H1 (cell line): Measurements from ENCODE around the gene LGALS12. TPM values are rescaled to one million over a fixed set of nuclear protein-coding genes. Genes with fewer than 3 reads are reported as not detected.

ENCODE experiments used
- CTCF ChIA-PET: fragments of 300-600 bp; sonication (Branson Sonifier 250); formaldehyde crosslinking; loops from one replicate; lab custom pipeline; 2021; ENCODE audit not compliant: partially characterized antibody; lab: Charles Lee
- POLR2A ChIA-PET: fragments of 300-600 bp; sonication (Branson Sonifier 250); formaldehyde crosslinking; loops from one replicate; lab custom pipeline; 2021; ENCODE audit warnings: inconsistent platforms; ENCODE audit not compliant: partially characterized antibody; lab: Charles Lee
- DNase-seq, 2 experiments: peaks; one replicate each; pipeline versions ENCODE4 v3.0.0 to v3.0.0-alpha.2; 2010 to 2022; ENCODE audit warnings: low spot score in 2 of 2, low read depth in 1 of 2, mixed read lengths in 1 of 2
- FAIRE-seq: peaks from 2 replicates; lab custom pipeline; 2011; peaks lifted over from hg19 to GRCh38; lab: Jason Lieb, UNC
- H2AFZ ChIP-seq: 2 replicates; pipeline ENCODE4 v1.8.1; 2012; ENCODE audit warnings: low read length, inconsistent platforms
- H2AK5ac ChIP-seq: 2 replicates; pipeline ENCODE4 v1.6.1; 2013; ENCODE audit warnings: low read depth, low read length
- H2BK120ac ChIP-seq: replicated peaks from 2 replicates; pipeline ENCODE3; 2013; ENCODE audit warnings: low read depth, low read length, inconsistent platforms
- H2BK12ac ChIP-seq: 2 replicates; pipeline ENCODE4 v1.6.1; 2013; ENCODE audit warnings: low read depth, low read length
- H2BK15ac ChIP-seq: 2 replicates; pipeline ENCODE4 v1.6.1; 2013; ENCODE audit warnings: low read length
- H2BK20ac ChIP-seq: 2 replicates; pipeline ENCODE4 v1.6.1; 2013; ENCODE audit warnings: low read length
- H2BK5ac ChIP-seq: 2 replicates; pipeline ENCODE4 v1.6.1; 2013; ENCODE audit warnings: low read depth, low read length
- H3K14ac ChIP-seq: 2 replicates; pipeline ENCODE4 v1.6.1; 2013; ENCODE audit warnings: inconsistent platforms; ENCODE audit not compliant: insufficient read length
- H3K18ac ChIP-seq: 2 replicates; pipeline ENCODE4 v1.6.1; 2013; ENCODE audit warnings: low read length; ENCODE audit errors: extremely low read depth
- H3K23ac ChIP-seq: 2 replicates; pipeline ENCODE4 v1.6.1; 2013; ENCODE audit warnings: inconsistent platforms; ENCODE audit not compliant: insufficient read length
- H3K23me2 ChIP-seq: 2 replicates; pipeline ENCODE4 v1.6.1; 2013; ENCODE audit warnings: low read depth, low read length
- H3K27ac ChIP-seq: 2 replicates; pipeline ENCODE4 v1.6.1; 2011; ENCODE audit warnings: low read depth, low read length, inconsistent platforms
- H3K27me3 ChIP-seq, 4 experiments: replicated peaks in 1 of 4; 1 replicate in 1 of 4; 2 replicates in 3 of 4; pipeline versions ENCODE4 v1.6.1 to v1.8.1; 2011 to 2013; ENCODE audit warnings: low read length in 3 of 4, mild to moderate bottlenecking in 3 of 4, inconsistent platforms in 2 of 4, mixed read lengths in 2 of 4, moderate library complexity in 1 of 4; ENCODE audit not compliant: control insufficient read depth in 3 of 4, insufficient read depth in 3 of 4; ENCODE audit errors: extremely low read depth in 1 of 4
- H3K36me3 ChIP-seq, 4 experiments: 2 replicates each; pipeline versions ENCODE4 v1.6.1 to v1.8.1; 2011 to 2013; ENCODE audit warnings: mild to moderate bottlenecking in 4 of 4, low read length in 3 of 4, moderate library complexity in 2 of 4, control low read depth in 1 of 4, inconsistent platforms in 1 of 4; ENCODE audit not compliant: insufficient read depth in 4 of 4, control insufficient read depth in 2 of 4
- H3K4ac ChIP-seq: replicated peaks from 2 replicates; pipeline ENCODE3; 2013; ENCODE audit warnings: low read length, low read depth, mixed read lengths, inconsistent platforms; ENCODE audit not compliant: insufficient read length
- H3K4me1 ChIP-seq, 4 experiments: replicated peaks in 1 of 4; 1 replicate in 1 of 4; 2 replicates in 3 of 4; pipeline versions ENCODE4 v1.6.1 to v1.8.1; 2011 to 2013; ENCODE audit warnings: low read length in 3 of 4, inconsistent platforms in 2 of 4, mixed read lengths in 1 of 4; ENCODE audit not compliant: insufficient read depth in 4 of 4, control insufficient read depth in 3 of 4
- H3K4me2 ChIP-seq, 2 experiments: 2 replicates each; pipeline versions ENCODE4 v1.6.1 to v1.8.1; 2011 to 2013; ENCODE audit warnings: low read depth in 2 of 2, low read length in 2 of 2, control low read depth in 1 of 2, inconsistent platforms in 1 of 2, mild to moderate bottlenecking in 1 of 2; ENCODE audit not compliant: insufficient read depth in 1 of 2
- H3K4me3 ChIP-seq, 4 experiments: fragments of 200-600, 300-600 bp in 1 of 4; sonication (generic), shearing (Covaris generic), sonication (Bioruptor Twin) in 1 of 4; 2 replicates each; pipeline versions ENCODE4 v1.5.1 to v1.8.1; 2011 to 2016; ENCODE audit warnings: low read length in 4 of 4, low read depth in 3 of 4, control low read depth in 2 of 4, inconsistent platforms in 2 of 4, mild to moderate bottlenecking in 2 of 4, mixed read lengths in 1 of 4, moderate library complexity in 1 of 4; ENCODE audit not compliant: insufficient read depth in 2 of 4; ENCODE audit errors: extremely low read depth in 1 of 4
- H3K56ac ChIP-seq: replicated peaks from 2 replicates; pipeline ENCODE3; 2013; ENCODE audit warnings: low read depth, mild to moderate bottlenecking, mixed read lengths, low read length, inconsistent platforms; ENCODE audit not compliant: insufficient read length
- H3K79me1 ChIP-seq: 2 replicates; pipeline ENCODE4 v1.6.1; 2013; ENCODE audit warnings: low read depth, low read length, control low read depth
- H3K79me2 ChIP-seq, 2 experiments: 2 replicates each; pipeline versions ENCODE4 v1.6.1 to v1.8.1; 2012 to 2013; ENCODE audit warnings: low read length in 2 of 2, mild to moderate bottlenecking in 2 of 2, inconsistent platforms in 1 of 2; ENCODE audit not compliant: insufficient read depth in 2 of 2, control insufficient read depth in 1 of 2
- H3K9ac ChIP-seq, 4 experiments: replicated peaks in 1 of 4; 1 replicate in 1 of 4; 2 replicates in 3 of 4; pipeline versions ENCODE4 v1.6.1 to v1.8.1; 2011 to 2013; ENCODE audit warnings: low read depth in 3 of 4, low read length in 3 of 4, control low read depth in 2 of 4, mild to moderate bottlenecking in 2 of 4, moderate library complexity in 2 of 4, inconsistent platforms in 1 of 4; ENCODE audit errors: extremely low read depth in 1 of 4
- H3K9me3 ChIP-seq, 2 experiments: 2 replicates each; pipeline versions ENCODE4 v1.6.1 to v1.8.1; 2012 to 2013; ENCODE audit warnings: mild to moderate bottlenecking in 2 of 2, moderate library complexity in 2 of 2, control low read depth in 1 of 2, inconsistent platforms in 1 of 2, low read depth in 1 of 2, low read length in 1 of 2, mixed read lengths in 1 of 2; ENCODE audit not compliant: insufficient read depth in 2 of 2
- H4K20me1 ChIP-seq, 2 experiments: replicated peaks in 1 of 2; 2 replicates each; pipeline versions ENCODE3 to v1.8.1; 2011 to 2013; ENCODE audit warnings: inconsistent platforms in 2 of 2, low read length in 2 of 2, mild to moderate bottlenecking in 1 of 2; ENCODE audit not compliant: insufficient read depth in 2 of 2, control insufficient read depth in 1 of 2
- H4K5ac ChIP-seq: 2 replicates; pipeline ENCODE4 v1.6.1; 2013; ENCODE audit warnings: low read length, low read depth, mixed read lengths, inconsistent platforms; ENCODE audit not compliant: insufficient read length
- H4K8ac ChIP-seq: 2 replicates; pipeline ENCODE4 v1.8.0; 2013; ENCODE audit warnings: mild to moderate bottlenecking, moderate library complexity, low read length, inconsistent platforms; ENCODE audit not compliant: insufficient read depth; ENCODE audit errors: extremely low read depth
- H4K91ac ChIP-seq: replicated peaks from 2 replicates; pipeline ENCODE3; 2013; ENCODE audit warnings: low read length, mixed read lengths, inconsistent platforms; ENCODE audit not compliant: insufficient read length
- CREB1 ChIP-seq: IDR thresholded peaks from 2 replicates; pipeline ENCODE4 v1.6.1; 2012; ENCODE audit warnings: inconsistent platforms
- EZH2 ChIP-seq: fragments of 200-600 bp; sonication (generic); IDR thresholded peaks from 2 replicates; pipeline ENCODE4 v1.7.1; 2012; ENCODE audit warnings: low read depth, mild to moderate bottlenecking, moderate library complexity, low read length, inconsistent platforms; ENCODE audit not compliant: severe bottlenecking
- SUZ12 ChIP-seq: fragments of 200-600 bp; sonication (generic); IDR thresholded peaks from 2 replicates; pipeline ENCODE4 v1.6.1; 2012; ENCODE audit warnings: mild to moderate bottlenecking, inconsistent platforms, low read length, moderate library complexity, mixed read lengths
- TEAD4 ChIP-seq: IDR thresholded peaks from 2 replicates; pipeline ENCODE4 v1.6.1; 2012; ENCODE audit warnings: low read depth, low read length, inconsistent platforms, mixed read lengths
- polyA plus RNA-seq, 7 experiments: library from polyadenylated mRNA; depleted of rRNA in 3 of 7; stranded (reverse) in 5 of 7; unstranded in 2 of 7; fragments of >200 nt in 5 of 7; fragments of 200-250 nt in 2 of 7; gene quantifications; 1 replicate in 5 of 7; 2 replicates in 1 of 7; 4 replicates in 1 of 7; pipeline versions ENCODE4 v1.2.1 to v1.2.3, GENCODE V29; 2011 to 2013; ENCODE audit warnings: missing spikeins in 2 of 7, mixed read lengths in 2 of 7
- total RNA-seq: library from RNA; stranded (reverse); fragmentation: NEBNext Ultra II Directional; extraction: Animal tissue kit (Norgen Biotek cat#: 25700); gene quantifications from 2 replicates; pipeline ENCODE4 v1.2.1, GENCODE V29; 2021

LGALS12 gene
- total and polyA plus RNA-seq, 2 of the 8 experiments (the other 6 are each of a cell fraction or from before 2014, with no cell fraction given) = 1.6 to 2.9 TPM

DNA sequence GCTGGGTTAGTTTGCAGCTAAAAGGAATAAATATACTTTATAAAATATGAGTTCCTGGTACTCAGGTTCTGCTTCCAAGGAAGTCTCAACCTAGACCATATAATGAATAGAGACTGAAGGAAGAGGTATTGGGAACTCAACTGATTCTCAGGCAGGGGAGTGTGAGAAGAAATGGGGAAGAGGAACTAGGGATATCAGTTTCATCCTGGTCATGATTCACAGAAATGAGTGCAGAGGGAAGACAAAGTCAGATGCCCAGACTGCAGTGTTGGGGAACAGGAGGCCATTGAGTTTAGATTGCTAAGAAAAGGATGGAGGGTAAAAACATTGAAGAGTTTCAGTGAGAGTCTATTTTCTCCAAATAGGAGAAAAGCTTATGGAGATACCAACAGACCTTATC lies 43.7 kb upstream of the LGALS12 start:
- DNase-seq = no peak
- TF ChIP-seq TEAD4 (no peak), EZH2 (no peak), CREB1 (no peak), SUZ12 (no peak)
- no peak for FAIRE-seq

More for the DNA sequence above, 43.7 kb upstream of the LGALS12 start:
- H4K20me1 ChIP-seq = no peaks in the 10 kb centered on the region
- H2BK5ac ChIP-seq = no peak overlapping the region
- no peak overlapping the region for H3K27ac ChIP-seq
- H4K5ac ChIP-seq = no peak overlapping the region
- H2AK5ac ChIP-seq = no peak overlapping the region
- no peak overlapping the region for H3K14ac ChIP-seq
- no peak overlapping the region for H4K8ac ChIP-seq
- no peak overlapping the region for H4K91ac ChIP-seq
- ChIA-PET CTCF (interaction anchor here (0.8 to 1.4 kb wide), 3 partner anchors 13 to 205 kb away, joined by 3 read pairs; no protein-coding TSS in a partner anchor), POLR2A (no interaction called here)
- no peak overlapping the region for H2BK120ac ChIP-seq
- no peaks in the 10 kb centered on the region for H3K27me3 ChIP-seq
- no peak overlapping the region for H3K23ac ChIP-seq
- H3K79me2 ChIP-seq = no peaks in the 10 kb centered on the region
- H2BK12ac ChIP-seq = no peak overlapping the region
- no peak overlapping the region for H2AFZ ChIP-seq
- H3K36me3 ChIP-seq = peaks cover 0 to 15% (median 6%) of the 10 kb centered on the region in 4 experiments; a peak in 3 of 8 replicates
- no peaks in the 10 kb centered on the region for H3K9me3 ChIP-seq
- peaks cover 0 to 6% (median 3%) of the 10 kb centered on the region in 4 experiments; a peak in 3 of 7 replicates for H3K4me1 ChIP-seq
- H3K4me2 ChIP-seq = no peak overlapping the region
- no peak overlapping the region for H3K9ac ChIP-seq
- no peak overlapping the region for H2BK15ac ChIP-seq
- no peak overlapping the region for H2BK20ac ChIP-seq
- no peak overlapping the region for H3K56ac ChIP-seq
- H3K79me1 ChIP-seq = no peaks in the 10 kb centered on the region
- H3K4ac ChIP-seq = no peak overlapping the region
- H3K18ac ChIP-seq = no peak overlapping the region
- no peak overlapping the region for H3K4me3 ChIP-seq
- H3K23me2 ChIP-seq = no peaks in the 10 kb centered on the region
